ENCODE measurements around the gene CCDC91. TPM values are rescaled to one million over a fixed set of nuclear protein-coding genes. Genes with fewer than 3 reads are reported as not detected.

Gene CCDC91
- total and polyA plus RNA-seq, 2 experiments from 2014 or later = 13.9 to 25.5 TPM

GRCh38 chr12:28215021-28215420 lies 24.8 kb downstream of the CCDC91 start:
- TF ChIP-seq CTCF (IDR thresholded peaks at IDR 0.05; ENCODE audit: low read depth, low read length) = no peak
- Histone ChIP-seq H3K4me1 (ENCODE audit: low read depth) (no peaks in the 10 kb centered on the region), H3K27me3 (no peaks in the 10 kb centered on the region), H3K4me3 (no peak overlapping the region), H3K9me3 (ENCODE audit: low read depth) (no peaks in the 10 kb centered on the region), H3K36me3 (no peaks in the 10 kb centered on the region), H3K27ac (no peak overlapping the region)
- DNase-seq (ENCODE audit: low read depth in 1 of 2, low spot score in 1 of 2) = no peak

GRCh38 chr12:28216016-28216415 lies 25.8 kb downstream of the CCDC91 start:
- H3K27ac ChIP-seq = no peak overlapping the region
- no peak overlapping the region for H3K4me3 ChIP-seq
- H3K27me3 ChIP-seq = no peaks in the 10 kb centered on the region
- no peaks in the 10 kb centered on the region for H3K4me1 ChIP-seq (ENCODE audit: low read depth)
- H3K9me3 ChIP-seq (ENCODE audit: low read depth) = no peaks in the 10 kb centered on the region
- H3K36me3 ChIP-seq = no peaks in the 10 kb centered on the region
- TF ChIP-seq CTCF (IDR thresholded peaks at IDR 0.05; ENCODE audit: low read depth, low read length) = no peak
- DNase-seq (ENCODE audit: low read depth in 1 of 2, low spot score in 1 of 2) = no peak

- H3K4me1 ChIP-seq (ENCODE audit: low read depth) = no peaks in the 10 kb centered on the region
- no peaks in the 10 kb centered on the region for H3K27me3 ChIP-seq
- H3K36me3 ChIP-seq = no peaks in the 10 kb centered on the region
- no peak overlapping the region for H3K27ac ChIP-seq
- no peak for DNase-seq (ENCODE audit: low read depth in 1 of 2, low spot score in 1 of 2)
- TF ChIP-seq CTCF (IDR thresholded peaks at IDR 0.05; ENCODE audit: low read depth, low read length) = no peak
- no peaks in the 10 kb centered on the region for H3K9me3 ChIP-seq (ENCODE audit: low read depth)
- H3K4me3 ChIP-seq = no peak overlapping the region
Measured at GRCh38 chr12:28217805-28218204, 27.5 kb downstream of the CCDC91 start.

- Histone ChIP-seq H3K4me1 (ENCODE audit: low read depth) (no peaks in the 10 kb centered on the region), H3K27ac (no peak overlapping the region), H3K27me3 (no peaks in the 10 kb centered on the region), H3K4me3 (no peak overlapping the region), H3K36me3 (no peaks in the 10 kb centered on the region), H3K9me3 (ENCODE audit: low read depth) (no peaks in the 10 kb centered on the region)
- no peak for TF ChIP-seq CTCF (IDR thresholded peaks at IDR 0.05; ENCODE audit: low read depth, low read length)
- no peak for DNase-seq (ENCODE audit: low read depth in 1 of 2, low spot score in 1 of 2)
Measured at GRCh38 chr12:28218875-28219274, 28.6 kb downstream of the CCDC91 start.

DNA sequence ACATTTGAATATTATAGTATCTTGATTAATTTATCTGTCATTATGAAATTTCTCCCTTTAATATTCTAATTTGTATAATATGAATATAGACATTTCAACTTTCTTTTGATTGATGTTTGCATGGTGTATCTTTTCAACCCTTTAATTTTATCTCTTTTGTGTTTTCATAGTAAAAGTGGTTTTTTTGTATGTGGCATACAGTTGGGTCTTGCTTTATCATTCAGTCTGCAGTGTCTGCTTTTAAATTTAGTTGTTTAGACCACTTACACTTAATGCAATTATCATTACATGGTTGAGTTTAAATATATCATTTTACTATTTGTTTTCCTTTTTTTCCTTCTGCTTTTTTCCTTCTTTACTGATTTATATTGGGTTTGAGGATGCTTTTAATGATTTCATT lies 29.6 kb downstream of the CCDC91 start:
- H3K36me3 ChIP-seq = no peaks in the 10 kb centered on the region
- no peaks in the 10 kb centered on the region for H3K9me3 ChIP-seq (ENCODE audit: low read depth)
- no peak for DNase-seq (ENCODE audit: low read depth in 1 of 2, low spot score in 1 of 2)
- no peak overlapping the region for H3K4me3 ChIP-seq
- H3K27me3 ChIP-seq = no peaks in the 10 kb centered on the region
- no peak overlapping the region for H3K27ac ChIP-seq
- no peak for TF ChIP-seq CTCF (IDR thresholded peaks at IDR 0.05; ENCODE audit: low read depth, low read length)
- H3K4me1 ChIP-seq (ENCODE audit: low read depth) = no peaks in the 10 kb centered on the region
